K562 (cell line): ENCODE data around the gene TMEM61. TPM values are rescaled to one million over a fixed set of nuclear protein-coding genes. Genes with fewer than 3 reads are reported as not detected.

ENCODE experiments used
- BHLHE40 ChIP-seq: IDR thresholded peaks from 2 replicates; pipeline ENCODE4 v1.6.1; 2011; ENCODE audit warnings: low read length, improper control_type of control experiment
- BMI1 ChIP-seq: fragments of 150-350 bp; IDR thresholded peaks from 2 replicates; pipeline ENCODE4 v1.6.1; 2014; ENCODE audit warnings: low read length
- GATA2 ChIP-seq: sonication (generic); formaldehyde crosslinking; IDR thresholded peaks from 2 replicates; pipeline ENCODE4 v1.4.0; 2020; ENCODE audit warnings: mild to moderate bottlenecking, missing genetic modification reagents
- IRF2 ChIP-seq: sonication (generic); formaldehyde crosslinking; IDR thresholded peaks from 2 replicates; pipeline ENCODE4 v1.8.1; 2022; ENCODE audit warnings: mild to moderate bottlenecking, missing genetic modification reagents
- KDM2B ChIP-seq: fragments of 250-450 bp; sonication (Bioruptor Pico); IDR thresholded peaks from 2 replicates; pipeline ENCODE4 v1.8.0; 2021; ENCODE audit warnings: mild to moderate bottlenecking, moderate library complexity
- LCOR ChIP-seq: sonication (generic); formaldehyde crosslinking; IDR thresholded peaks from 2 replicates; pipeline ENCODE4 v1.8.0; 2022; ENCODE audit warnings: mild to moderate bottlenecking, missing genetic modification reagents
- NELFE ChIP-seq: IDR thresholded peaks from 2 replicates; pipeline ENCODE4 v1.6.1; 2011; ENCODE audit warnings: mild to moderate bottlenecking; ENCODE audit not compliant: insufficient read depth, insufficient read length
- ZBTB17 ChIP-seq: fragments of 450-650 bp; formaldehyde crosslinking; IDR thresholded peaks from 2 replicates; pipeline ENCODE4 v1.4.0; 2020; ENCODE audit warnings: mild to moderate bottlenecking
- ZNF57 ChIP-seq: fragments of 450-650 bp; formaldehyde crosslinking; IDR thresholded peaks from 2 replicates; pipeline ENCODE4 v1.4.0; 2020; ENCODE audit warnings: mild to moderate bottlenecking, moderate library complexity
- ZNF77 ChIP-seq: fragments of 250-450 bp; sonication (Bioruptor Pico); IDR thresholded peaks from 2 replicates; pipeline ENCODE4 v1.5.0; 2020
- polyA plus RNA-seq, 8 experiments: library from polyadenylated mRNA; depleted of rRNA in 4 of 8; stranded (reverse) in 5 of 8; unstranded in 3 of 8; fragments of >200 nt; fragmentation: Nextera tagmentation in 2 of 8; fragmentation: Illumina TruSeq in 1 of 8; extraction: Ambion mirVana in 2 of 8; extraction: Trizol in 1 of 8; gene quantifications; 2 replicates each; pipeline versions ENCODE4 v1.2.1 to v1.2.3, GENCODE V29; 2011 to 2014; ENCODE audit warnings: inconsistent platforms in 1 of 8, missing spikeins in 1 of 8
- total RNA-seq, 7 experiments: library from RNA; depleted of rRNA in 6 of 7; stranded (reverse); fragments of >200 nt in 6 of 7; fragmentation: Illumina TruSeq in 2 of 7; extraction: Trizol in 2 of 7; gene quantifications; 2 replicates each; pipeline versions ENCODE4 v1.2.1 to v1.2.3, GENCODE V29; 2011 to 2021; ENCODE audit warnings: low replicate concordance in 1 of 7
- TF ChIP-seq, protein P1 (sequence below): sonication (generic); formaldehyde crosslinking; IDR thresholded peaks from 2 replicates; pipeline ENCODE4 v1.8.0; 2022; ENCODE audit warnings: mild to moderate bottlenecking, missing genetic modification reagents
- TF ChIP-seq, protein P2 (sequence below): sonication (generic); formaldehyde crosslinking; IDR thresholded peaks from 2 replicates; pipeline ENCODE4 v1.9.0; 2022; ENCODE audit warnings: mild to moderate bottlenecking, missing genetic modification reagents

Gene TMEM61
- total and polyA plus RNA-seq, 9 of the 15 experiments (the other 6 are each of a cell fraction or from before 2014, with no cell fraction given), result not detected

DNA sequence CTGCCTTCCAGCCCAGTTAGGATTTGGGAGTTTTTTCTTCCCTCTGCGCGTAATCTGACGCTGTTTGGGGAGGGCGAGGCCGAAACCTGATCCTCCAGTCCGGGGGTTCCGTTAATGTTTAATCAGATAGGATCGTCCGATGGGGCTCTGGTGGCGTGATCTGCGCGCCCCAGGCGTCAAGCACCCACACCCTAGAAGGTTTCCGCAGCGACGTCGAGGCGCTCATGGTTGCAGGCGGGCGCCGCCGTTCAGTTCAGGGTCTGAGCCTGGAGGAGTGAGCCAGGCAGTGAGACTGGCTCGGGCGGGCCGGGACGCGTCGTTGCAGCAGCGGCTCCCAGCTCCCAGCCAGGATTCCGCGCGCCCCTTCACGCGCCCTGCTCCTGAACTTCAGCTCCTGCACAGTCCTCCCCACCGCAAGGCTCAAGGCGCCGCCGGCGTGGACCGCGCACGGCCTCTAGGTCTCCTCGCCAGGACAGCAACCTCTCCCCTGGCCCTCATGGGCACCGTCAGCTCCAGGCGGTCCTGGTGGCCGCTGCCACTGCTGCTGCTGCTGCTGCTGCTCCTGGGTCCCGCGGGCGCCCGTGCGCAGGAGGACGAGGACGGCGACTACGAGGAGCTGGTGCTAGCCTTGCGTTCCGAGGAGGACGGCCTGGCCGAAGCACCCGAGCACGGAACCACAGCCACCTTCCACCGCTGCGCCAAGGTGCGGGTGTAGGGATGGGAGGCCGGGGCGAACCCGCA, 59.1 kb downstream of the TMEM61 start, which contains the start of gene PCSK9 (continued):
- TF ChIP-seq, protein P1, sequence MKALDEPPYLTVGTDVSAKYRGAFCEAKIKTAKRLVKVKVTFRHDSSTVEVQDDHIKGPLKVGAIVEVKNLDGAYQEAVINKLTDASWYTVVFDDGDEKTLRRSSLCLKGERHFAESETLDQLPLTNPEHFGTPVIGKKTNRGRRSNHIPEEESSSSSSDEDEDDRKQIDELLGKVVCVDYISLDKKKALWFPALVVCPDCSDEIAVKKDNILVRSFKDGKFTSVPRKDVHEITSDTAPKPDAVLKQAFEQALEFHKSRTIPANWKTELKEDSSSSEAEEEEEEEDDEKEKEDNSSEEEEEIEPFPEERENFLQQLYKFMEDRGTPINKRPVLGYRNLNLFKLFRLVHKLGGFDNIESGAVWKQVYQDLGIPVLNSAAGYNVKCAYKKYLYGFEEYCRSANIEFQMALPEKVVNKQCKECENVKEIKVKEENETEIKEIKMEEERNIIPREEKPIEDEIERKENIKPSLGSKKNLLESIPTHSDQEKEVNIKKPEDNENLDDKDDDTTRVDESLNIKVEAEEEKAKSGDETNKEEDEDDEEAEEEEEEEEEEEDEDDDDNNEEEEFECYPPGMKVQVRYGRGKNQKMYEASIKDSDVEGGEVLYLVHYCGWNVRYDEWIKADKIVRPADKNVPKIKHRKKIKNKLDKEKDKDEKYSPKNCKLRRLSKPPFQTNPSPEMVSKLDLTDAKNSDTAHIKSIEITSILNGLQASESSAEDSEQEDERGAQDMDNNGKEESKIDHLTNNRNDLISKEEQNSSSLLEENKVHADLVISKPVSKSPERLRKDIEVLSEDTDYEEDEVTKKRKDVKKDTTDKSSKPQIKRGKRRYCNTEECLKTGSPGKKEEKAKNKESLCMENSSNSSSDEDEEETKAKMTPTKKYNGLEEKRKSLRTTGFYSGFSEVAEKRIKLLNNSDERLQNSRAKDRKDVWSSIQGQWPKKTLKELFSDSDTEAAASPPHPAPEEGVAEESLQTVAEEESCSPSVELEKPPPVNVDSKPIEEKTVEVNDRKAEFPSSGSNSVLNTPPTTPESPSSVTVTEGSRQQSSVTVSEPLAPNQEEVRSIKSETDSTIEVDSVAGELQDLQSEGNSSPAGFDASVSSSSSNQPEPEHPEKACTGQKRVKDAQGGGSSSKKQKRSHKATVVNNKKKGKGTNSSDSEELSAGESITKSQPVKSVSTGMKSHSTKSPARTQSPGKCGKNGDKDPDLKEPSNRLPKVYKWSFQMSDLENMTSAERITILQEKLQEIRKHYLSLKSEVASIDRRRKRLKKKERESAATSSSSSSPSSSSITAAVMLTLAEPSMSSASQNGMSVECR (CRISPR knock-in tag), result no peak
- TF ChIP-seq LCOR, result peak; percentile 86
- TF ChIP-seq BHLHE40, result peak; percentile 75
- no peak for TF ChIP-seq NELFE
- TF ChIP-seq ZNF77, result no peak
- TF ChIP-seq KDM2B (CRISPR knock-in tag), result no peak
- no peak for TF ChIP-seq BMI1
- TF ChIP-seq IRF2 (CRISPR knock-in tag), result no peak
- no peak for TF ChIP-seq ZNF57 (CRISPR knock-in tag)
- TF ChIP-seq ZBTB17 (CRISPR knock-in tag), result 0 out of 2 replicates have a peak, but pooled peaks have one; percentile 18
- TF ChIP-seq, protein P2, sequence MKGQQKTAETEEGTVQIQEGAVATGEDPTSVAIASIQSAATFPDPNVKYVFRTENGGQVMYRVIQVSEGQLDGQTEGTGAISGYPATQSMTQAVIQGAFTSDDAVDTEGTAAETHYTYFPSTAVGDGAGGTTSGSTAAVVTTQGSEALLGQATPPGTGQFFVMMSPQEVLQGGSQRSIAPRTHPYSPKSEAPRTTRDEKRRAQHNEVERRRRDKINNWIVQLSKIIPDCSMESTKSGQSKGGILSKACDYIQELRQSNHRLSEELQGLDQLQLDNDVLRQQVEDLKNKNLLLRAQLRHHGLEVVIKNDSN, result no peak
- 0 out of 2 replicates have a peak, but pooled peaks have one; percentile 35 for TF ChIP-seq GATA2 (CRISPR knock-in tag)
